K562 treated with DMSO at 1 percent for 48 hours (cell line): ENCODE results near the gene RBM34. TPM values are rescaled to one million over a fixed set of nuclear protein-coding genes. Genes with fewer than 3 reads are reported as not detected.

Experiments used
- total RNA-seq: library from RNA; unstranded; fragments of 300-600 nt; gene quantifications from 2 replicates; pipeline ENCODE4 v1.2.3, GENCODE V29; 2022; ENCODE audit warnings: low replicate concordance; ENCODE audit errors: extremely low read depth

The RBM34 gene, protein sequence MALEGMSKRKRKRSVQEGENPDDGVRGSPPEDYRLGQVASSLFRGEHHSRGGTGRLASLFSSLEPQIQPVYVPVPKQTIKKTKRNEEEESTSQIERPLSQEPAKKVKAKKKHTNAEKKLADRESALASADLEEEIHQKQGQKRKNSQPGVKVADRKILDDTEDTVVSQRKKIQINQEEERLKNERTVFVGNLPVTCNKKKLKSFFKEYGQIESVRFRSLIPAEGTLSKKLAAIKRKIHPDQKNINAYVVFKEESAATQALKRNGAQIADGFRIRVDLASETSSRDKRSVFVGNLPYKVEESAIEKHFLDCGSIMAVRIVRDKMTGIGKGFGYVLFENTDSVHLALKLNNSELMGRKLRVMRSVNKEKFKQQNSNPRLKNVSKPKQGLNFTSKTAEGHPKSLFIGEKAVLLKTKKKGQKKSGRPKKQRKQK
- not detected in 2 replicates for total RNA-seq

DNA sequence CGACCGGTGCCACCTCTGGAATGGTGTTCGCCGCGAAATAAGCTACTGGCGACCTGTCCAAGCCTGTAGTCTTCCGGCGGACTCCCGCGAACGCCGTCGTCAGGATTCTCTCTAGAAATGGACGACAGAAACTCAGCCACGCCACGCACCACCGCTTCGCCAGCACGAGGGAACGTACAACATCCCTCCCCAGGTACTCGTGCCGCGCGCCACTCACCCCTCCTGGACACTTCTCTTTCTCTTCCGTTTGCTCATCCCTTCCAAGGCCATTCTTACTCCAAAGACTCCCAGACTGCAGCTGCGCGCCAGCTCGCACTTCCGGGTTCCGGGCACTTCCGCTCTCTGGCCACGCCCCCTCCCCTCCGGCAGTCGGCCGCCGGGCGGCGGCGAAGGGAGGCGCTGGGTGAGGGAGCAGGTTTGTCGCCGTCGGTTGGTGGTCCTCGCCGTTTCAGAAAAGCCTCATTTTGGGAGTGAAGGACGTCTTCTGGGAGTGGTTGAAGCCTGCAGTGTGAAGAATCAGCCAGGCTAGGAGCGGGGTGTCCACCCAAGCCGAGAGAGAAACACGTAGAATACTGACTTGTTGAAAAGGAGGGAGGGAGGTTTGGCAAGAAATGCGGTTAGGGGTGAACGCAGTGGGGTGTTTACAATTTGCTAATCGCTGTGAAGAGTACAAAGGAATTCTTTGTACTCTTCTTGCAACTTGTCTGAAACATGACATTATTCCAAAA lies at the start of gene RBM34:
RBM34 (minus strand) TSS at position 294 of the 728 bp plus-strand sequence; CDS start at position 270, 24 bp downstream.

DNA sequence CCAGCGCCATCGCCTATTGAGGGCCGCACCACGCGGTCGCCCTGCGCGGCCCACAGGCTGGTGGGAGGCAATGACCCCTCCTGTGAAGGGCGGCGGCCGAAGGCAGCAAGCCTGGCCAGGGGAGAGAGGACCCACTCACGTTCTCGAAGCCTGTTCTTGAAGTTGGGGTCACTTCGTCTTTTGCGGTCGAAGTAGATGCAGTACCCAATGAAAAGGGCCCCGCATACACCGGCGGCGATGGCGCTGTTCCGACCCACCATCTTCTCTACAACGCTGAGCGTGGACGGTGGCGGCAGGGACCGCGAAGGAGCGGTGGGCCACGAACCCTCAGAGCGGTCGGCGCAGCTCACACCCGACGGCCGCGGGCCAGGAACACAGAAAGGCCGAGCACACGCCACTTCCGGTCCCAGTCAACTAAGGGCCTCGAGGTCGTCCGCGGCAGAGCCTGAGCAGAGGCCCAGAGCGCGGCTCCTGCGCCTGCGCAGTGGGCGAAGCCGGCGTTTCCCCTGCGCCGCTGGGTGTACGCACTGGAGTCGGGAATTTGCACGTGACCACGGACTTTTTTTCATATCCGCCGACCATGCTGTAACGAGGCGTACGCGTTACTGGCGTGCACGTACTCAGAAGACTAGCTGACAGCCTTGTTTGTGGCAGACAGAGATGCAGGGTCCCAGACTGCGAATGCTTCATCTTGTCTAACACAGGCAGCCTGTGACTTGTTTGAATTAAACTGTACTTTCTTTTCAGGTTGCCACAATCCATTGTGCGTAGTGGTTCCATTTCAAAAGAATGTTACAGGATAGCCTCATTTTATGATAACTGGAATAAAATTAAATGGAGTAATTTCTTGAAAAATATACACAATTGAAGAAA lies 32.4 kb downstream of the RBM34 start, which contains the start of gene TOMM20:
TOMM20 (minus strand) TSS at position 382 of the 873 bp plus-strand sequence; CDS start at position 260, 122 bp downstream.

Other genes starting within 250 kb of the RBM34 start
- gene TOMM20, start 32.4 kb downstream of the RBM34 start, total RNA-seq, result not detected in 2 replicates
- not detected in 2 replicates for gene ARID4B, start 166.9 kb upstream of the RBM34 start, total RNA-seq
- gene GGPS1, start 167.3 kb upstream of the RBM34 start, total RNA-seq, result not detected in 2 replicates
- gene TBCE, start 206.2 kb upstream of the RBM34 start, total RNA-seq, result not detected in 2 replicates